HG03521 (cell line): Measurements from ENCODE around the gene OSM.

Experiments used
- ATAC-seq: cut with Tn5 transposase; IDR thresholded peaks from one replicate; pipeline ENCODE4 v1.9.1; 2021; ENCODE audit warnings: mild to moderate bottlenecking, moderate library complexity; ENCODE audit not compliant: unreplicated experiment

The OSM gene

DNA sequence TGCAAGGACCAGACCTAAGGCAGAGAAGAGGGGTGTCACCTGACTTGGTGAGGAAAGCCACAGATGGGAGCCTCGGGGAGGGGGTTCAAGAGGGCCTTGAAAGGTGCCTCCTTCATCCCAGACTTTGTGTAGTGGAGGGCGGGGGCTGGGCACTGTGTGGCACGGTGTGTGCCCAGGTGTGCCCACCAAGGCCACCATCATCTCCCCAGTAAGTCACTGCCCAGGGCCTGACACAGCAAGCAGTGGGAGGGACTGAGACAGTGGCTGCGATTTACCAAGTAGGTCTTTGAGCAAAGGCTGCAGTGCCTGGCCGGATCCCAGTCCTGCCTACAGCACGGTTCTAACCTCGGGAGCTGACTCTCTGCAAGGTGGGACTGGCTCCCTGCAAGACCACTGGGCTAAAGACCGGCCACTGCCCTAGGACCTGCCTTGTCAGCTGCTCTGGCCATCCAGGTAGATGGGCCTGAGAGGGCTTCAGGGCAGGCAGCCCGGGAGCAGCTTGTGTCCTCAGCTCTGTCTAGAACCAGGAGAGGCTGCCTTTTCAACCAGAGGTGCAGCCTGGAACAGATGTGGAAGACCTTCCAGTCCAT is 1.4 kb downstream of the OSM start:
- no peak for ATAC-seq

DNA sequence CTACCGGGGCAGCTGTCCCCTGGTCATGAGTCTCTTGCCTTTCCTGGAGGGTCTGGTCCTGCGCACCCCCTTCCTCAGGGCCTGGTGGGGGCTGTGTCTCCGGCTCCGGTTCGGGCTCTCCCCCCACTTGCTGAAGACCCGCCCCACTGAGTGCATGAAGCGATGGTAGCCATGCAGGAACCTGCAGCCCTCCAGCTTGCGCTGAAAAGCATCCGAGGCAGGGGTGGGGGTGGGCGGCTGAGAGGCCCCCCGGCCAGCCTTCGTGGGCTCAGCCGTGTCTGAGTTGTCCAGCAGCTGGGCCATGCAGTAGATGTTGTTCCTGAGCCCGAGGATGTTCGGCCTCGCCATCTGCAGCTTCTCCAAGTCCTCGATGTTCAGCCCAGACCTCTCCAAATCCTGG is 2.8 kb downstream of the OSM start:
- ATAC-seq, result no peak

DNA sequence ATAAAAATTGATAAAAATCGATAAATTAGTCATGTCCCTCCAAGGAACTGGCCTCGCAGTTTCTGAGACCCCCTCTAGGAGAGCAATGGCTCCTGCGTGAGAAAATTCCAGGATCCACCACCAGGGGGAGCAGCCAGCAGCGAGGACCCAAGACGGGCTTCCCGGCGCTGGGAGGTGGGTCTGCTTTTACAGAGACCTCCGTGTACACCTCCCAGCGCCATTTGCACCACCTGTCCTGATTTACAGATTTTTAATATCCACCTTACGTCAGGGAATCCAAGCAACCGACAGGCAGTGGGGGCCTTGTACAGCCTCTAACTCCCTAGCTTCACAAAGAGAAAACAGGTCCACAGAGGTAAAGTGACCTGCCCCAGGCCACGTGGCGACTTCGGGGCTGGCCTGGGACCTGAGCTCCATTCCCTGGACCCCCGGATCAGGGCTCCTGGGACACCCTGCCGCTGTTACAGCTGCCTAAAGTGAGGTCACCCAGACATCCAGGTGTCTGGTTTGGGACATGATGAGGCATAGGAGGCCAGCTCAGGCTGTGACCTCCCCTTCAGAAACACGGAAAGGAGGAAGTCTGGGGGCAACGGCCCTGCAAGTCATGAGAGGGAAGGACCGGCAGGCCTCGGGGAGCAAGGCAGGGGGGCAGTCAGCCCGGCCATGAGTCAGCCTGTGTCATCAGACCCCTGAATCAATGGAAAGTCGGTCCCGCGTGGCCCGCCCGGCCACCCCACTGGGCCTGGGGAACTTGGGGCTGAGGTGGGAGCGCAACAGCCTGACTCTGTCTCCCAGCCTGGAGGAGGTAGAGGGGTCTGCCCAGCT is 3.5 kb downstream of the OSM start:
- no peak for ATAC-seq

DNA sequence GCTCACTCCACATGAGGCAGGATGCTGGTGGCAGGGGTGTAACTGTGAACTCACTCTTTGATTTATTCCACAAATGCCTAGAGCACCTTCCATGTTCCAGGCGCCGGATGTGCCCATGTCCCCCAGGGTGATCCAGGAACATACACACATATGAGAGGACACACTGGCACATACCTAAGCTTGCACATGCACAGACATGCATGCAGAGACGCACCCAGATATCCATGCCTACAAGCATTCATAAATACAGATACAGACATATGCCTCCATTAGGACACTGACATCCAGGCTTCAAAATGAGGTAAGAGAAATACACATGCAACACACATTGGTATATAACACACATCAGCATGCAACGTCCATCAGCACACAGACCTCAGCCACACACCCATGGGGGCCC is 4.5 kb downstream of the OSM start:
- no peak for ATAC-seq

DNA sequence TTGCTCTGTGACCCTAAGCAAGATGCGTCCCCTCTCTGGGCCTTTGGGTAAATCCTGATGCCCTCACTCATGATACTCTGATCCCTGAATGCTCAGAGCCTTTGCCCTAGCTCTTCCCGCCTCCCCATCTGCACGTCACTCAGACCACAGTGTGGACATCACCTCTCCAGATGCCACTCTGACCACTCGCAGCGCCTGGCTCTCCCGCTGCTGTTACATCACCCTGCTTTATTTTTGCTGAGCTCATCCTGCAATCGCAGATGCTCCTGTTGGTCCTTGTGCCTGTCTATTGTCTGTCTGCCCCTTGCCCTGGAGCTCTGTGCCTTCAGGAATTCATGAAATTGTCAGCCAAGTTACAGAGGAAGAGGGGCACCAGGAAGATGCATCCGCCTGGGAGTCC is 5.5 kb downstream of the OSM start:
- no peak for ATAC-seq

DNA sequence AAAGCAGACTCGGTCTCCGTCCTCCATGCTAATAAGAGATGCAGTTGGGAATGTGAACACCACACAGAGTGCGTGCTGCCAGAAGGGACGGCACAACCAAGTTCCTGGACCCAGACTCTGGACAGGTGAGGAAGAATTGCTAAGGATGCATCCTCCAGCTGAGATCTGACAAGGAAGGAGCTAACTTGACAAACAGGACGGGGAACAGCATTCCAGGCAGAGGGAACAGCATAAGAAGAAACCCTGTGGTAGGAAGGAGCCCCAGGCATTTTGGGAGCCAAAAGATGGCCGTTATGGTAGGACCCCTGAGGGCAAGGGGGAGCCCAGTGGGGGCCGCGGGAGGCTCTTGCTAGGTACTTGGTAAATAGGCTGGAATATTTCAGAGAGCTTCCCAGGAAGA is 6.0 kb downstream of the OSM start:
- ATAC-seq, result no peak

DNA sequence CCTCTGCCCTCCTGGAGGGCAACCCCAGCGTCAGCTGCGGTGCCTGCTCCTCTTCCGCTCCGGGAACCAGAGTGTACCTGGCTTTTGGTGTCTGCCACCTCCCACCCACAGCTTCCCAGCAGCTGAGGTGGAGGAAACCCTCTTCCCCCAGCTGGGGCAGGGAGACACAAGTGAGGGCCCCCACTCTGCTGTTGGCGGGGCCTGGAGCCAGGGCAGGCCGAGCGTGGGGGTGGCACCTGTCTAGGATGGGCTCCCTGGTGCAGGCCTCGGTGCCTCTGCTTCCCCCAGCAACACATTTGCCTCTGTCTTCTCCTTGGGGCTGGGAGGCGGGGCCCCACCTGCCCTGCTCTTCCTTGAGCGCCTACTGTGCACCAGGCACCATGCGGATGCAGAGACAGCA is 6.4 kb downstream of the OSM start:
- no peak for ATAC-seq

DNA sequence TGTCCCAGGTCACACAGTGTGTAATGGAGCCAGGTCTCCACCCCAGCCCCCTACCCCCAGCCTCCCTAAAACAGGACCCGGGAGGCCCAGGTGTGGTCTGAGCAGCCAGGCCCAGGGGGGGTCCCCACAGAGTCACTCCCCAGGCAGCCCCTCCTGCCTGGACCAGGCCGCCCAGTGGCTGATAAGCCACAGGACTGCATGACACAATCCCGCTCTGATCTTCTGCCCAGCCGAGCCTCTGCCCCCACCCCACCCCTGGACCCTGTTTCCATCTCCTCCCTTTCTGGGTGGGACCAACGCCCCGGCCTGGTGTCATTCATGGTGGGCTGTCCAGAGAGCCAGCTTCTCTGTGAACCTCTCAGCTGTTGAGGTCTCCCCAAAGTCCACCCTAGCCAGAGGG is 12.3 kb downstream of the OSM start:
- ATAC-seq, result no peak

DNA sequence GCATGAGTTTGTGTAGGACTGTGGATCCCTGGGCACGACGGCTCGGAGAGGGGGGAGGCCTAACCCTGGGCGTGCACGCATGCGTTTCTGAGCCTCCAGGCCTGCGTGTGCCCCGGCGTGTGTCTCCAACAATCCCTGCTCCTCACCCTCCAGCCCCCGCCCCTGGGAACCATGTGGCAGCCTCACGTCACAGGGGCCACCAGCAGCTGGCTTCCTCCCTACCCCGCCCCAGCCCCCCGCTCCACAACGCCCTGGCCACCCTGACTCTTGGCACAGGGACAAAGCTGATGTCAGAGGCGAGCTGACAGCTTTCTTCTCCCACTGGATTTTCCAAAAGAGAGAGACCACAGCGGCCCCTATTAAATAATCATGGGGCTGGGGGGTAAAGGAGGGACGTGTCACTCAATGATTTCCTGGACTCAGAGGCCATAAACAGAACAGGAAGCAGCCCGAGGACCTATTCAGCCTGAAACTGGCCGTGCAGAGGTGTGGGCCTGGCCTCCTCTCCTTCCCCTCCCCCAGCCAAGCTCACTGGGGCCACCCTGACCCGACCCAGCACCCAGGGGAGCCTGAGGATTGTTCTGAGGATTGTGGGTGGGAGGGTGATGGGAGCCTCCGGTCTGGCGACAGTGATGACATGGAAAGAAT is 13.3 kb downstream of the OSM start:
- ATAC-seq, result no peak

DNA sequence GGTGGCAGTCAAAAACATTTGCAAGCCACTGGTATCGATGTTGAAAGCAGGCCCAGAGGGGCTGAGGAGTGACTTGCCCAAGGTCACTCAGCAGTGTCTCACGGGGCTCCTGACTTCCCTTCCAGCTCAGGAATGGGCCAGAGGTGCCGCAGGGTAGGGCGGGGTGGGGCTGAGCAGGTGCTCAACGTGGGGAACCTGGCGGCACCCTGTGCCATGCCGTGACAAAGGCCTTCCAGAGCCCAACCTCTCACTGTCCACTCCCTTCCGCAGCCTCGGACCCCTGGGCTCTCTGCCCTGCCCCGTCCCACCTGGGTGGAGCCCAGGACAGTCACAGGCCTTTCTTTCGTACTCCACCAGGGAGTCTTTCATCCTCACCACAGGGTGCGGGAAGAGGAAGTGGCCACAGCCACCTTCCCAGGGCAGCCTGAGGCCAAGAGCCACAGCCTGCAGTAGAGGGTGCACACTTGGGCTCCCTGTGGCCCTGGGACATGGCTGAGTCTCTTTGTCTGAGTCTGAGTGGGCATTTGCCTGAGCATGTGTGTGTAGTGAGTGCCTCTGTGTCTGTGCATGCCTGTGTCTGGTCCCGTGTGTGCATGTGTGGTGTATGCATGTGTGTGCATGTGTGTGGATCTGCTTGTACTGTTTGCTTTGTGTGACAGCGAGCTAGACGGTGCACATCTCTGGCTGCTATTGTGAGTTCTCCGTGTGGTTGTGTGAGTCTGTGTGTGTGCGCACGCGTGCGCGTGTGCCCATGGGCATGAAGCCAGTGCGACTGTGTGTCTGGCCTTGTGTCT is 14.0 kb downstream of the OSM start:
- no peak for ATAC-seq

DNA sequence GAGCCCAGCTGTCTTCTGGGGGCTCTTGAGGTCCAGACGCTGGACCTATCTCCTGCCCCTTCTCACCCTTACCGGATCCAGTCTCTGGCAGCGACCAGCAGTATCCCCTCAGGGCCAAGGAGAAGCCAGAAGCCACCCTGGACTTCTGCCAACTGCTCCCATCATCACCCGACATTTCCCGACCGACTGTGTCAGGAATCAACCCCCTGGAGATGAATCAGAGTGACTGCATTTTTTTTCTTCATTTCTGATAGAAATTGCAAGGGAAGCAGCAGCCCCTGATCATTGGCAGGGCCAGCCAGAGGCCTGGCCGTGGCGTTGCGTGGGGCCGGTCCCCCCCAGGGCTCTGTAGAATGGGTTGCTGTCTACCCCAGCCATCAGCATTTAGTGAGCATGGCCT is 14.9 kb downstream of the OSM start:
- ATAC-seq, result no peak

DNA sequence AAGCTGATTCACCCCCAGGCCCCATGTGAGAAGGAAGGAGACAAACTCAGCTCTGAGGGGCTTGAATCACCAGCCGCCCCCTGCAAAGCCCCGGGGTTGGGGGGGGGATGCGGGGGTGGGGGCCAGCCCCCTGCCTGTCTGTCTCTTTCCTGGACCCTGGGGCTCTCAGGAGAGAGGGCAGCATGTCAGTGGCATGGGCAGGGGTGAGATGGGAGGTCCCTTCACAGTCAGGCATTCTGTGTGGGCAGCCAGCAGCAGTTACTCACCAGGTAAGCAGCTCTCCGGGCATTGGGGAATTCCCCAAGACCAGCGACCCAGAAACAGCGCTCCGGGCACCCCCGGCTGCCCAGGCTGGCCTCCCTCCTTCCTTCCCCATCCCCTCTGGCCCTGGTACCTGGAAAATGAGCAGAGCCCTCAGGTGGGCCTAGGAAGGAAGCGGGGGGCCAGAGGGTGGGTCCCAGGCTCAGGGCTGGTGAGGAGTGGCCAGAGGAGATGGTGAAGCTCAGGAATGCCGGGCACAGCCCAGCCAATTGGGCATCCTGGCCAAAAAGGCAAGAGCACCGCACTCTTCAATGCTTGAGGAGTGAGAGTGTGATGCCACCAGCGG is 15.9 kb downstream of the OSM start:
- ATAC-seq, result no peak

DNA sequence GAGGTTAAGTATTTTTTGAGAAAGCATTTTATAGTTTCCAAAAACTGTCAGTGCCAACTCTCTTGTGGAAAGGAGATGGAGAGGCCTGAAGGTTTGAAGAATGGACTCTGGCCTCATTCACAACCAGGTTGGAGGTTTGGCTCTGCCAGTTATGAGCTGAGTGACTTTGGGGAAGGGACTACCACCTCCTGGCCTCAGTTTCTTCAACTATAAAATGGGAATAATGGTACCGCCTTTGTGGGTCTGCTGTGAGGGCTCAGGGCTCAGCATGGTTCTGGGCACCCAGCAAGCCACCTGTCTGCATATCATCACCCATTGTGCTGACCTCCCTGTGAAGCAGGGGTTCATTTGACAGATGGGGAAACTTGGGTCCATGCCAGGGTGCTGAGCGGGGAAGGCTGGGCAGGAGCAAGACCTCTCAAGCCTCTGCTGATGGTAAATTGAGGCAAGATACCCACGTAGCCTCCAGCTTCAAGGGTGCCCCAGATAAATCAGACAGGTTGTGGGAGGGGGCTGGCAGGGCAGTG is 16.5 kb downstream of the OSM start:
- ATAC-seq, result no peak

DNA sequence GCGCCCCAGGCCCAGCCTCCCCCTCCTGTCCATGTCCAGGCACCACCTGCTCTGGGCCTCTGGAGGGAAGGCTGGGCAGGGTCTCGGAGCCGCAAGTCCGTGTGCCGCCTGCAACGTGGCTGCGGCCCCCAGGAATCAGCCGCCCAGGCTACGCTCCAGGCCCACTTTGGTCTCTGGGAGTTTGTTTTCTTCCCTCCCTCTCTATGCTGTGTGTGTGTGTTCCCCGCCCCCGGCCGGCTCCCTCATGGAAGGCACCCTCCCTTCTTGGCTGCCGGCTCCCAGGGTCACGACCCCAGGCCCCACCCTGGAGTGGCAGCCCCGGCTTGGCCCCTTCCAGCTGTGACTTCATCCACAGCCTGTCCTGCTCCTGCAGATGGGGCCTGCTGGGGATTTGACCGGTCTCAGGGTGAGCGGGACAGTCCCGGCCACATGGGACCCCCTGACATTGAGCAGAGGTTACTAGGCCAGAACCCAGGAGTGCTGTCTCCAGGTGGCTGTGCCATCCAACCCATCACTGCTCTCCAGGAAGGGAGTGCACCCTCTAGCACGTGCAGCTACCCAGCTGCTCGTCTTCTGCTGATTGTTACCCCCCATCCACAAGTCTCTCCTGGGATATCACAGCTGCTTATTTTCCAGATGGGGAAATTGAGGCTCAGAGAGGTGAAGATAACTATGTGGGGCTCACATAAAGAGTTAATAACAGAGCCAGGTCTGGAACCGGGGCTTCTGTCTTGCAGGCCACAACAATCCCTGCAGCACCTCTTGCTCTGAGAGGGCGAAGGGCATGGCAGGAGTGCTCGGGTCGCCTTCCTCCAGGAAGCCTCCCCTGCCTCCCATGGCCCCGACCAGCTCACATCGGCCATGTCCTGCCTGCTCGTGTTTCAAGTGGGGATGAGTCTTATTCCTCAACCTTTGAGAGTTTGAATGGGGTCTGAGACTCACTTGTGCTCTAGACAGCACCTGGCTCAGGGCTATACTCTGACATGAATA is 17.3 kb downstream of the OSM start:
- no peak for ATAC-seq

DNA sequence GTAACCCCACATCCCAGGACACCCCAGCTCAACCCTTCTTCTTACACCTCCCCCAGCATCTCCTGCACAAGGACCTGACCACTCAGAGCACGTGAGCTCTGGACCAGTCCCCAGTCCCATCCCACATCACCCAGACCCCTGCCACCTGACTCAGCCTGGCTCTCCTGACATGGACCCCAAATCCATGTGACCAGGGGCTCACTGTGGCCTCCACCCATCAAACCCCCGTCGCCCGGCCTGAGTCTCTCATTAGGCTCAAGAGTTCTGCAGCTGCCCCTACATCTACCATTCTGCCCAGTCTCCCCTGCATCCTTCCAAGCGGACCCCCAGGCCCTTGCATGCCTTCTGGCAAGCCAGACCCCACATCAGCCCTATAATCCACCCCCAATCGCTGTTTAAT is 18.2 kb downstream of the OSM start:
- no peak for ATAC-seq

DNA sequence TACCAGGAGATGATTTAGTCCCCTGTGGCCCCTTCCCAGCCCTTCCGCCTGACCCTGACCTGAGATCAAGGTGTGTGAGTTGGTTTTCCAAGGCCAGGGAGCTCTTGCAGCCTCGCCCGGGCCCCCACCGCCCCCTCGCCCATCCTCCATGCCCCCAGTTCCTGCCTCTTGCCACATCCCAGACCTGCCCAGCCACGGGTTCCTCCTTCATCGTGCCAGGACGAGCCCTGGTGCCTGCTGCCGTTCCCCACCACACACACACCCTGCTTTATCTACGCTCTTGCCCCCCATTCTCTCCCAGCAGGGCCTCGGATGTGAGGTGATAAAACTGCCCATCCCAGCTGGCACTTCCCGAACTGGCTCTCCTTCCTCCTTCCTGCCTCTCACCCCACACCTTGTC is 18.7 kb downstream of the OSM start:
- no peak for ATAC-seq

DNA sequence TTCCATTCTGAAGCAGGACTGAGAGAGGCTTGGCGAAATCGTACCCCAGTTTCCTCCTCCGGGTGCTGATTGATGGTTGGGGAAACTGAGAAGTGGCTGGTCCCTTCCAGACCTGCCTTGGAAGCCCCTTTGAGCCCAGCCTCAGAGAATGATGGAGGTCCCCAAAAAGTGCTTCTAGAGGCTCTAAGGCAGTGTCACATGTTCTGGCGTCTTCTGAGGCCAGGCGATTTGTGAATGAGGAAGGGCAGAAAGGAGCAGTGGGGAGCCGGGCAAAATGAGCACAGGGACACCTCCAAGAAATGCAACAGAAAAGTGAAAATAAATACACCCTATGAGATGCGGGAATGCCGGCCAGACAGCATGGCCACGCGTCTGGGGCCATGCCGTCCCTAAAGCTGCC is 19.1 kb downstream of the OSM start:
- no peak for ATAC-seq

DNA sequence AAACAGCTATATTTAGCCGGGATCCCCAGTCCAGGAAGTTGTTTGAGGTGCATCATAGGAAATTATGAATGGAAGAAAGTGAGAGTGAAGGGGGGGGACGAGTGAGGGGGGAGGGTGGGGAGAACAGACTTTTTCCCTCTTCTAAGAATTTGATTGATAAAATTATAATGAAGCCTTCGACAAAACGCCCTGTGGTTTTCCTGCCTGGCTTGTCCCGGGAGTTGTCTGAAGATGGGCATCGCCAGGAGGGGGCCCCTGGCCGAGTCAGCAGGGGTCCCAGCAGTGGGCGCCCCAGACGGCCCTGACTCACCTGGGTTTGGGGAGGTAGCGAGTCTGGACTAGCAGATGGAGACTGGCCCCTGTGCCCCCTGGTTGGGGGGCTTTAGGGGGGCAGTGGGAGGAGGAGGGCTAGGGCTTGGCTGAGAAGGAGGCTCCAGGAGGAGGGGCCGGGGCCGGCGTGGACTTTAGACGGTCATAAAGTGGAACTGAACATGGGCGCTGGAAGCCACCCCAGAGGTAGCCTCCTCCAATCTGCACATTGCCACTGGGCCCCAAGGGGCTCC is 19.8 kb downstream of the OSM start:
- ATAC-seq, result no peak
